Left renal cortex interstitium (tissue), 4 donors: Measurements from ENCODE around the gene USP17L18. TPM values are rescaled to one million over a fixed set of nuclear protein-coding genes. Genes with fewer than 3 reads are reported as not detected.
"Not testable (repeated sequence)": the region's sequence is repeated elsewhere in the genome, so short reads cannot be mapped to it uniquely, and the experiment has no call there.

Experiments
- DNase-seq, 4 donors: peaks; one replicate each; pipeline ENCODE4 v3.0.0-alpha.2; 2013; ENCODE audit warnings: low read depth in 4 of 4, low spot score in 2 of 4, missing footprints in 1 of 4
- polyA plus RNA-seq, 4 donors: library from polyadenylated mRNA; unstranded; fragments of 120-200 nt; gene quantifications; one replicate each; pipeline ENCODE4 v1.2.1, GENCODE V29; 2013; ENCODE audit not compliant: insufficient read length in 4 of 4

USP17L18 gene, protein sequence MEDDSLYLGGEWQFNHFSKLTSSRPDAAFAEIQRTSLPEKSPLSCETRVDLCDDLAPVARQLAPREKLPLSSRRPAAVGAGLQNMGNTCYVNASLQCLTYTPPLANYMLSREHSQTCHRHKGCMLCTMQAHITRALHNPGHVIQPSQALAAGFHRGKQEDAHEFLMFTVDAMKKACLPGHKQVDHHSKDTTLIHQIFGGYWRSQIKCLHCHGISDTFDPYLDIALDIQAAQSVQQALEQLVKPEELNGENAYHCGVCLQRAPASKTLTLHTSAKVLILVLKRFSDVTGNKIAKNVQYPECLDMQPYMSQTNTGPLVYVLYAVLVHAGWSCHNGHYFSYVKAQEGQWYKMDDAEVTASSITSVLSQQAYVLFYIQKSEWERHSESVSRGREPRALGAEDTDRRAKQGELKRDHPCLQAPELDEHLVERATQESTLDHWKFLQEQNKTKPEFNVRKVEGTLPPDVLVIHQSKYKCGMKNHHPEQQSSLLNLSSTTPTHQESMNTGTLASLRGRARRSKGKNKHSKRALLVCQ
- polyA plus RNA-seq = not detected

DNA sequence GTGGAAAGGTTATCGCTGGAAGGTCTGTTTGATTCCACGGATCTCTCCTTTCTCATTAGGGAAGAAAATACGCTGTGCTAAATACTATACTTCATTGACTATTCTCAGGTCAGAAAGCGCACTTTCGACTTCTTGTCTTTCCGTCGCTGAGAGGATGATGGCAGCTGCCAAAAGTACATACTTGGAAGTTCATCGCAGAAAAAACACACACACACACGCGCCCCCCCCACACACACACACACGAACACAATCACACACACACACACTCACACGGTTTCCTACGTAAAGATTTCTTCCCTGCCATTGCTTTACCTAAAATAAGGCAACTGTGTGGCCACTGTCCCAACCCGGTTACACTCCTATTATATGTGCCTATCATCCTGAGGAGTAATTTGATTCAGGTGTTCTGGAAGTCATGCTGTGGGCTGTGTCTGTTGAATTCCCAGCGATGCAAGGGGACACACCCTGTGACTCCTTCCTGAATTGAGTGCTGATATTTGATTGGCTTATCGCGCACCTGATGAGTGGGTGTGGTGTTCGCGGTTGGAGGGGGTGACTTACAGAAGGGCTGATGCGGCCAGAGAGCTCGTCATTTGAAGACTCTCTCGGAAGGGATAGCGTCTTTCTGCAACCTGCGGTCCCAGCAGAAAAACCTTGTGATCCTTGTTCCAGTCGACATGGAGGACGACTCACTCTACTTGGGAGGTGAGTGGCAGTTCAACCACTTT, at the start of gene USP17L18:
Gene USP17L18, plus strand, starts transcription at position 678 of the 728 bp plus-strand sequence. Its CDS starts 0 bp downstream, at position 678.
- not testable (repeated sequence) for DNase-seq

DNA sequence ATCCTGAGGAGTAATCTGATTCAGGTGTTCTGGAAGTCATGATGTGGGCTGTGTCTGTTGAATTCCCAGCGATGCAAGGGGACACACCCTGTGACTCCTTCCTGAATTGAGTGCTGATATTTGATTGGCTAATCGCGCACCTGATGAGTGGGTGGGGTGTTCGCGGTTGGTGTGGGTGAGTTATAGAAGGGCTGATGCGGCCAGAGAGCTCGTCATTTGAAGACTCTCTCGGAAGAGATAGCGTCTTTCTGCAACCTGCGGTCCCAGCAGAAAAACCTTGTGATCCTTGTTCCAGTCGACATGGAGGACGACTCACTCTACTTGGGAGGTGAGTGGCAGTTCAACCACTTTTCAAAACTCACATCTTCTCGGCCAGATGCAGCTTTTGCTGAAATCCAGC, 38.1 kb upstream of the USP17L18 start, which contains the start of gene USP17L10:
Gene USP17L10, plus strand, starts transcription at position 301 of the 400 bp plus-strand sequence. Its CDS starts 0 bp downstream, at position 301.
- not testable (repeated sequence) for DNase-seq

DNA sequence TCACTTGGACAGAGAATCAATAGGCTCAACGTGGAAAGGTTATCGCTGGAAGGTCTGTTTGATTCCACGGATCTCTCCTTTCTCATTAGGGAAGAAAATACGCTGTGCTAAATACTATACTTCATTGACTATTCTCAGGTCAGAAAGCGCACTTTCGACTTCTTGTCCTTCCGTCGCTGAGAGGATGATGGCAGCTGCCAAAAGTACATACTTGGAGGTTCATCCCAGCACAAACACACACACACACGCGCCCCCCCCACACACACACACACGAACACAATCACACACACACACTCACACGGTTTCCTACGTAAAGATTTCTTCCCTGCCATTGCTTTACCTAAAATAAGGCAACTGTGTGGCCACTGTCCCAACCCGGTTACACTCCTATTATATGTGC, 33.7 kb upstream of the USP17L18 start:
- not testable (repeated sequence) for DNase-seq

DNA sequence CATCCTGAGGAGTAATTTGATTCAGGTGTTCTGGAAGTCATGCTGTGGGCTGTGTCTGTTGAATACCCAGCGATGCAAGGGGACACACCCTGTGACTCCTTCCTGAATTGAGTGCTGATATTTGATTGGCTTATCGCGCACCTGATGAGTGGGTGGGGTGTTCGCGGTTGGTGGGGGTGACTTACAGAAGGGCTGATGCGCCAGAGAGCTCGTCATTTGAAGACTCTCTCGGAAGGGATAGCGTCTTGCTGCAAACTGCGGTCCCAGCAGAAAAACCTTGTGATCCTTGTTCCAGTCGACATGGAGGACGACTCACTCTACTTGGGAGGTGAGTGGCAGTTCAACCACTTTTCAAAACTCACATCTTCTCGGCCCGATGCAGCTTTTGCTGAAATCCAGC, 33.3 kb upstream of the USP17L18 start, which contains the start of gene USP17L11:
Gene USP17L11, plus strand, starts transcription at position 301 of the 400 bp plus-strand sequence. Its CDS starts 0 bp downstream, at position 301.
- not testable (repeated sequence) for DNase-seq

DNA sequence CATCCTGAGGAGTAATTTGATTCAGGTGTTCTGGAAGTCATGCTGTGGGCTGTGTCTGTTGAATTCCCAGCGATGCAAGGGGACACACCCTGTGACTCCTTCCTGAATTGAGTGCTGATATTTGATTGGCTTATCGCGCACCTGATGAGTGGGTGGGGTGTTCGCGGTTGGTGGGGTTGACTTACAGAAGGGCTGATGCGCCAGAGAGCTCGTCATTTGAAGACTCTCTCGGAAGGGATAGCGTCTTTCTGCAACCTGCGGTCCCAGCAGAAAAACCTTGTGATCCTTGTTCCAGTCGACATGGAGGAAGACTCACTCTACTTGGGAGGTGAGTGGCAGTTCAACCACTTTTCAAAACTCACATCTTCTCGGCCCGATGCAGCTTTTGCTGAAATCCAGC, 28.6 kb upstream of the USP17L18 start, which contains the start of gene USP17L12:
Gene USP17L12, plus strand, starts transcription at position 301 of the 400 bp plus-strand sequence. Its CDS starts 0 bp downstream, at position 301.
- not testable (repeated sequence) for DNase-seq

DNA sequence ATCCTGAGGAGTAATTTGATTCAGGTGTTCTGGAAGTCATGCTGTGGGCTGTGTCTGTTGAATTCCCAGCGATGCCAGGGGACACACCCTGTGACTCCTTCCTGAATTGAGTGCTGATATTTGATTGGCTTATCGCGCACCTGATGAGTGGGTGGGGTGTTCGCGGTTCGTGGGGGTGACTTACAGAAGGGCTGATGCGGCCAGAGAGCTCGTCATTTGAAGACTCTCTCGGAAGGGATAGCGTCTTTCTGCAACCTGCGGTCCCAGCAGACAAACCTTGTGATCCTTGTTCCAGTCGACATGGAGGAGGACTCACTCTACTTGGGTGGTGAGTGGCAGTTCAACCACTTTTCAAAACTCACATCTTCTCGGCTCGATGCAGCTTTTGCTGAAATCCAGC, 23.8 kb upstream of the USP17L18 start, which contains the start of gene USP17L13:
Gene USP17L13, plus strand, starts transcription at position 301 of the 400 bp plus-strand sequence. Its CDS starts 0 bp downstream, at position 301.
- DNase-seq = not testable (repeated sequence)

DNA sequence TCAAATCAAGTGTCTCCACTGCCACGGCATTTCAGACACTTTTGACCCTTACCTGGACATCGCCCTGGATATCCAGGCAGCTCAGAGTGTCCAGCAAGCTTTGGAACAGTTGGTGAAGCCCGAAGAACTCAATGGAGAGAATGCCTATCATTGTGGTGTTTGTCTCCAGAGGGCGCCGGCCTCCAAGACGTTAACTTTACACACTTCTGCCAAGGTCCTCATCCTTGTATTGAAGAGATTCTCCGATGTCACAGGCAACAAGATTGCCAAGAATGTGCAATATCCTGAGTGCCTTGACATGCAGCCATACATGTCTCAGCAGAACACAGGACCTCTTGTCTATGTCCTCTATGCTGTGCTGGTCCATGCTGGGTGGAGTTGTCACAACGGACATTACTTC, 18.2 kb upstream of the USP17L18 start:
- not testable (repeated sequence) for DNase-seq

DNA sequence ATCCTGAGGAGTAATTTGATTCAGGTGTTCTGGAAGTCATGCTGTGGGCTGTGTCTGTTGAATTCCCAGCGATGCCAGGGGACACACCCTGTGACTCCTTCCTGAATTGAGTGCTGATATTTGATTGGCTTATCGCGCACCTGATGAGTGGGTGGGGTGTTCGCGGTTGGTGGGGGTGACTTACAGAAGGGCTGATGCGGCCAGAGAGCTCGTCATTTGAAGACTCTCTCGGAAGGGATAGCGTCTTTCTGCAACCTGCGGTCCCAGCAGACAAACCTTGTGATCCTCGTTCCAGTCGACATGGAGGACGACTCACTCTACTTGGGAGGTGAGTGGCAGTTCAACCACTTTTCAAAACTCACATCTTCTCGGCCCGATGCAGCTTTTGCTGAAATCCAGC, 14.3 kb upstream of the USP17L18 start, which contains the start of gene USP17L15:
Gene USP17L15, plus strand, starts transcription at position 301 of the 400 bp plus-strand sequence. Its CDS starts 0 bp downstream, at position 301.
- DNase-seq = not testable (repeated sequence)

DNA sequence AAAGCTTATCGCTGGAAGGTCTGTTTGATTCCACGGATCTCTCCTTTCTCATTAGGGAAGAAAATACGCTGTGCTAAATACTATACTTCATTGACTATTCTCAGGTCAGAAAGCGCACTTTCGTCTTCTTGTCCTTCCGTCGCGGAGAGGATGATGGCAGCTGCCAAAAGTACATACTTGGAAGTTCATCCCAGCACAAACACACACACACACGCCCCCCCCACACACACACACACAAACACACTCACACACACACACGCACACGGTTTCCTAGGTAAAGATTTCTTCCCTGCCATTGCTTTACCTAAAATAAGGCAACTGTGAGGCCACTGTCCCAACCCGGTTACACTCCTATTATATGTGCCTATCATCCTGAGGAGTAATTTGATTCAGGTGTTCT, 10.0 kb upstream of the USP17L18 start:
- DNase-seq = not testable (repeated sequence)

DNA sequence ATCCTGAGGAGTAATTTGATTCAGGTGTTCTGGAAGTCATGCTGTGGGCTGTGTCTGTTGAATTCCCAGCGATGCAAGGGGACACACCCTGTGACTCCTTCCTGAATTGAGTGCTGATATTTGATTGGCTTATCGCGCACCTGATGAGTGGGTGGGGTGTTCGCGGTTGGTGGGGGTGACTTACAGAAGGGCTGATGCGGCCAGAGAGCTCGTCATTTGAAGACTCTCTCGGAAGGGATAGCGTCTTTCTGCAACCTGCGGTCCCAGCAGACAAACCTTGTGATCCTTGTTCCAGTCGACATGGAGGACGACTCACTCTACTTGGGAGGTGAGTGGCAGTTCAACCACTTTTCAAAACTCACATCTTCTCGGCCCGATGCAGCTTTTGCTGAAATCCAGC, 4.9 kb upstream of the USP17L18 start, which contains the start of gene USP17L17:
Gene USP17L17, plus strand, starts transcription at position 301 of the 400 bp plus-strand sequence. Its CDS starts 0 bp downstream, at position 301.
- DNase-seq = not testable (repeated sequence)

DNA sequence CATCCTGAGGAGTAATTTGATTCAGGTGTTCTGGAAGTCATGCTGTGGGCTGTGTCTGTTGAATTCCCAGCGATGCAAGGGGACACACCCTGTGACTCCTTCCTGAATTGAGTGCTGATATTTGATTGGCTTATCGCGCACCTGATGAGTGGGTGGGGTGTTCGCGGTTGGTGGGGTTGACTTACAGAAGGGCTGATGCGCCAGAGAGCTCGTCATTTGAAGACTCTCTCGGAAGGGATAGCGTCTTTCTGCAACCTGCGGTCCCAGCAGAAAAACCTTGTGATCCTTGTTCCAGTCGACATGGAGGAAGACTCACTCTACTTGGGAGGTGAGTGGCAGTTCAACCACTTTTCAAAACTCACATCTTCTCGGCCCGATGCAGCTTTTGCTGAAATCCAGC, 4.6 kb downstream of the USP17L18 start, which contains the start of gene USP17L19:
Gene USP17L19, plus strand, starts transcription at position 301 of the 400 bp plus-strand sequence. Its CDS starts 0 bp downstream, at position 301.
- not testable (repeated sequence) for DNase-seq

DNA sequence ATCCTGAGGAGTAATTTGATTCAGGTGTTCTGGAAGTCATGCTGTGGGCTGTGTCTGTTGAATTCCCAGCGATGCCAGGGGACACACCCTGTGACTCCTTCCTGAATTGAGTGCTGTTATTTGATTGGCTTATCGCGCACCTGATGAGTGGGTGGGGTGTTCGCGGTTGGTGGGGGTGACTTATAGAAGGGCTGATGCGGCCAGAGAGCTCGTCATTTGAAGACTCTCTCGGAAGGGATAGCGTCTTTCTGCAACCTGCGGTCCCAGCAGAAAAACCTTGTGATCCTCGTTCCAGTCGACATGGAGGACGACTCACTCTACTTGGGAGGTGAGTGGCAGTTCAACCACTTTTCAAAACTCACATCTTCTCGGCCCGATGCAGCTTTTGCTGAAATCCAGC, 9.4 kb downstream of the USP17L18 start, which contains the start of gene USP17L20:
Gene USP17L20, plus strand, starts transcription at position 301 of the 400 bp plus-strand sequence. Its CDS starts 0 bp downstream, at position 301.
- not testable (repeated sequence) for DNase-seq

DNA sequence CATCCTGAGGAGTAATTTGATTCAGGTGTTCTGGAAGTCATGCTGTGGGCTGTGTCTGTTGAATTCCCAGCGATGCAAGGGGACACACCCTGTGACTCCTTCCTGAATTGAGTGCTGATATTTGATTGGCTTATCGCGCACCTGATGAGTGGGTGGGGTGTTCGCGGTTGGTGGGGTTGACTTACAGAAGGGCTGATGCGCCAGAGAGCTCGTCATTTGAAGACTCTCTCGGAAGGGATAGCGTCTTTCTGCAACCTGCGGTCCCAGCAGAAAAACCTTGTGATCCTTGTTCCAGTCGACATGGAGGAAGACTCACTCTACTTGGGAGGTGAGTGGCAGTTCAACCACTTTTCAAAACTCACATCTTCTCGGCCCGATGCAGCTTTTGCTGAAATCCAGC, 14.1 kb downstream of the USP17L18 start, which contains the start of gene USP17L21:
Gene USP17L21, plus strand, starts transcription at position 301 of the 400 bp plus-strand sequence. Its CDS starts 0 bp downstream, at position 301.
- DNase-seq = not testable (repeated sequence)

DNA sequence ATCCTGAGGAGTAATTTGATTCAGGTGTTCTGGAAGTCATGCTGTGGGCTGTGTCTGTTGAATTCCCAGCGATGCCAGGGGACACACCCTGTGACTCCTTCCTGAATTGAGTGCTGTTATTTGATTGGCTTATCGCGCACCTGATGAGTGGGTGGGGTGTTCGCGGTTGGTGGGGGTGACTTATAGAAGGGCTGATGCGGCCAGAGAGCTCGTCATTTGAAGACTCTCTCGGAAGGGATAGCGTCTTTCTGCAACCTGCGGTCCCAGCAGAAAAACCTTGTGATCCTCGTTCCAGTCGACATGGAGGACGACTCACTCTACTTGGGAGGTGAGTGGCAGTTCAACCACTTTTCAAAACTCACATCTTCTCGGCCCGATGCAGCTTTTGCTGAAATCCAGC, 18.9 kb downstream of the USP17L18 start, which contains the start of gene USP17L22:
Gene USP17L22, plus strand, starts transcription at position 301 of the 400 bp plus-strand sequence. Its CDS starts 0 bp downstream, at position 301.
- DNase-seq = not testable (repeated sequence)

DNA sequence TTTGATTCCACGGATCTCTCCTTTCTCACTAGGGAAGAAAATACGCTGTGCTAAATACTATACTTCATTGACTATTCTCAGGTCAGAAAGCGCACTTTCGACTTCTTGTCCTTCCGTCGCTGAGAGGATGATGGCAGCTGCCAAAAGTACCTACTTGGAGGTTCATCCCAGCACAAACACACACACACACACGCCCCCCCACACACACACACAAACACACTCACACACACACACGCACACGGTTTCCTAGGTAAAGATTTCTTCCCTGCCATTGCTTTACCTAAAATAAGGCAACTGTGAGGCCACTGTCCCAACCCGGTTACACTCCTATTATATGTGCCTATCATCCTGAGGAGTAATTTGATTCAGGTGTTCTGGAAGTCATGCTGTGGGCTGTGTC, 23.3 kb downstream of the USP17L18 start:
- not testable (repeated sequence) for DNase-seq
